Dendritic cell treated with granulocyte-macrophage colony-stimulating factor and Interleukin-4, amounts not matched to agents 40 ng/mL and 50 ng/mL, for 4 days (primary cell): ENCODE measurements around the gene SYCN.

Source experiments
- H3K27ac Mint-ChIP-seq: one replicate; pipeline ENCODE4 v1.8.0; 2022; ENCODE audit warnings: mild to moderate bottlenecking, mixed read lengths
- H3K27me3 Mint-ChIP-seq: one replicate; pipeline ENCODE4 v1.8.0; 2022; ENCODE audit warnings: mild to moderate bottlenecking, mixed read lengths
- H3K36me3 Mint-ChIP-seq: one replicate; pipeline ENCODE4 v1.8.0; 2022; ENCODE audit warnings: low read depth, mixed read lengths
- H3K4me1 Mint-ChIP-seq: one replicate; pipeline ENCODE4 v1.8.0; 2022; ENCODE audit warnings: low read depth, mixed read lengths
- H3K4me3 Mint-ChIP-seq: one replicate; pipeline ENCODE4 v1.8.0; 2022; ENCODE audit warnings: mild to moderate bottlenecking, moderate library complexity, mixed read lengths
- H3K9me3 Mint-ChIP-seq: one replicate; pipeline ENCODE4 v1.8.0; 2022; ENCODE audit warnings: mixed read lengths
- intact Hi-C: fragments of 100-400 bp; cut with micrococcal nuclease; formaldehyde crosslinking; loops from one replicate; pipeline ENCODE4 v1.15.0; 2022

SYCN gene

GRCh38 chr19:39211731-39212374, 7.8 kb upstream of the SYCN start:
- H3K27me3 Mint-ChIP-seq, result peaks cover 7% of the 10 kb centered on the region
- no peaks in the 10 kb centered on the region for H3K4me1 Mint-ChIP-seq
- H3K4me3 Mint-ChIP-seq, result no peak overlapping the region
- H3K9me3 Mint-ChIP-seq, result no peaks in the 10 kb centered on the region
- no peak overlapping the region for H3K27ac Mint-ChIP-seq
- H3K36me3 Mint-ChIP-seq, result no peaks in the 10 kb centered on the region
- intact Hi-C loops, result loop anchor here (1.0 kb wide), 1 partner anchor 116 kb away; no protein-coding TSS in a partner anchor

GRCh38 chr19:39209196-39209595, 5.1 kb upstream of the SYCN start:
- no peak overlapping the region for H3K27ac Mint-ChIP-seq
- no peaks in the 10 kb centered on the region for H3K9me3 Mint-ChIP-seq
- no peaks in the 10 kb centered on the region for H3K36me3 Mint-ChIP-seq
- intact Hi-C loops, result no loop called here
- H3K27me3 Mint-ChIP-seq, result peaks cover 22% of the 10 kb centered on the region
- H3K4me3 Mint-ChIP-seq, result no peak overlapping the region
- H3K4me1 Mint-ChIP-seq, result no peaks in the 10 kb centered on the region

- no peaks in the 10 kb centered on the region for H3K4me1 Mint-ChIP-seq
- peaks cover 30% of the 10 kb centered on the region for H3K27me3 Mint-ChIP-seq
- no peak overlapping the region for H3K4me3 Mint-ChIP-seq
- no peaks in the 10 kb centered on the region for H3K36me3 Mint-ChIP-seq
- intact Hi-C loops, result no loop called here
- H3K9me3 Mint-ChIP-seq, result no peaks in the 10 kb centered on the region
- H3K27ac Mint-ChIP-seq, result no peak overlapping the region
Measured at GRCh38 chr19:39208175-39208795, 4.2 kb upstream of the SYCN start.

GRCh38 chr19:39207293-39207836, 3.3 kb upstream of the SYCN start:
- no peaks in the 10 kb centered on the region for H3K4me1 Mint-ChIP-seq
- no peaks in the 10 kb centered on the region for H3K9me3 Mint-ChIP-seq
- H3K36me3 Mint-ChIP-seq, result no peaks in the 10 kb centered on the region
- no peak overlapping the region for H3K27ac Mint-ChIP-seq
- H3K27me3 Mint-ChIP-seq, result peaks cover 39% of the 10 kb centered on the region
- intact Hi-C loops, result no loop called here
- H3K4me3 Mint-ChIP-seq, result no peak overlapping the region

- Mint-ChIP-seq H3K9me3 (no peaks in the 10 kb centered on the region), H3K4me1 (no peaks in the 10 kb centered on the region), H3K4me3 (no peak overlapping the region), H3K27me3 (peaks cover 50% of the 10 kb centered on the region), H3K27ac (no peak overlapping the region), H3K36me3 (no peaks in the 10 kb centered on the region)
- intact Hi-C loops, result no loop called here
Measured at GRCh38 chr19:39206122-39206521, 2.1 kb upstream of the SYCN start.

GRCh38 chr19:39205449-39205764, 1.3 kb upstream of the SYCN start:
- no peaks in the 10 kb centered on the region for H3K36me3 Mint-ChIP-seq
- H3K4me3 Mint-ChIP-seq, result no peak overlapping the region
- H3K9me3 Mint-ChIP-seq, result no peaks in the 10 kb centered on the region
- H3K4me1 Mint-ChIP-seq, result no peaks in the 10 kb centered on the region
- peaks cover 53% of the 10 kb centered on the region for H3K27me3 Mint-ChIP-seq
- intact Hi-C loops, result no loop called here
- no peak overlapping the region for H3K27ac Mint-ChIP-seq

- Mint-ChIP-seq H3K27me3 (peaks cover 73% of the 10 kb centered on the region), H3K4me1 (no peaks in the 10 kb centered on the region), H3K4me3 (no peak overlapping the region), H3K27ac (no peak overlapping the region), H3K36me3 (no peaks in the 10 kb centered on the region), H3K9me3 (no peaks in the 10 kb centered on the region)
- intact Hi-C loops, result no loop called here
Measured at GRCh38 chr19:39202998-39203355, 1.1 kb downstream of the SYCN start.

- H3K9me3 Mint-ChIP-seq, result no peaks in the 10 kb centered on the region
- intact Hi-C loops, result no loop called here
- no peaks in the 10 kb centered on the region for H3K36me3 Mint-ChIP-seq
- H3K27ac Mint-ChIP-seq, result no peak overlapping the region
- peaks cover 86% of the 10 kb centered on the region for H3K27me3 Mint-ChIP-seq
- H3K4me3 Mint-ChIP-seq, result no peak overlapping the region
- peaks cover 5% of the 10 kb centered on the region for H3K4me1 Mint-ChIP-seq
Measured at GRCh38 chr19:39200803-39201115, 3.3 kb downstream of the SYCN start.

GRCh38 chr19:39200066-39200802, 3.8 kb downstream of the SYCN start:
- no peak overlapping the region for H3K4me3 Mint-ChIP-seq
- H3K36me3 Mint-ChIP-seq, result no peaks in the 10 kb centered on the region
- peaks cover 87% of the 10 kb centered on the region for H3K27me3 Mint-ChIP-seq
- intact Hi-C loops, result no loop called here
- H3K4me1 Mint-ChIP-seq, result peaks cover 5% of the 10 kb centered on the region
- no peaks in the 10 kb centered on the region for H3K9me3 Mint-ChIP-seq
- no peak overlapping the region for H3K27ac Mint-ChIP-seq

- intact Hi-C loops, result no loop called here
- Mint-ChIP-seq H3K36me3 (no peaks in the 10 kb centered on the region), H3K4me1 (peaks cover 5% of the 10 kb centered on the region)
Measured at GRCh38 chr19:39199025-39199424, 5.0 kb downstream of the SYCN start.

GRCh38 chr19:39197808-39198207, 6.3 kb downstream of the SYCN start:
- intact Hi-C loops, result no loop called here
- peaks cover 79% of the 10 kb centered on the region for H3K27me3 Mint-ChIP-seq
- H3K9me3 Mint-ChIP-seq, result no peaks in the 10 kb centered on the region
- no peak overlapping the region for H3K4me3 Mint-ChIP-seq
- H3K36me3 Mint-ChIP-seq, result no peaks in the 10 kb centered on the region
- no peak overlapping the region for H3K27ac Mint-ChIP-seq
- H3K4me1 Mint-ChIP-seq, result peaks cover 5% of the 10 kb centered on the region

More at GRCh38 chr19:39199025-39199424, 5.0 kb downstream of the SYCN start:
- H3K27ac Mint-ChIP-seq, result no peak overlapping the region
- H3K27me3 Mint-ChIP-seq, result peaks cover 84% of the 10 kb centered on the region
- no peaks in the 10 kb centered on the region for H3K9me3 Mint-ChIP-seq
- no peak overlapping the region for H3K4me3 Mint-ChIP-seq

- peaks cover 5% of the 10 kb centered on the region for H3K4me1 Mint-ChIP-seq
- intact Hi-C loops, result no loop called here
- no peak within 1 kb of the TSS for H3K27ac Mint-ChIP-seq
- H3K27me3 Mint-ChIP-seq, result peaks cover 72% of the 10 kb centered on the region
- H3K36me3 Mint-ChIP-seq, result no peaks in the 10 kb centered on the region
- no peaks in the 10 kb centered on the region for H3K9me3 Mint-ChIP-seq
- H3K4me3 Mint-ChIP-seq, result no peak within 1 kb of the TSS
Measured at GRCh38 chr19:39196860-39197562, 7.1 kb downstream of the SYCN start, which contains the start of gene NCCRP1. TSS of gene NCCRP1 (plus strand) at chr19:39196964. CDS start at chr19:39196983, 19 bp downstream.

- no peak overlapping the region for H3K27ac Mint-ChIP-seq
- H3K4me3 Mint-ChIP-seq, result no peak overlapping the region
- H3K9me3 Mint-ChIP-seq, result no peaks in the 10 kb centered on the region
- H3K36me3 Mint-ChIP-seq, result no peaks in the 10 kb centered on the region
- H3K4me1 Mint-ChIP-seq, result peaks cover 5% of the 10 kb centered on the region
- peaks cover 65% of the 10 kb centered on the region for H3K27me3 Mint-ChIP-seq
- intact Hi-C loops, result no loop called here
Measured at GRCh38 chr19:39196320-39196719, 7.7 kb downstream of the SYCN start.

GRCh38 chr19:39195755-39196154, 8.3 kb downstream of the SYCN start:
- Mint-ChIP-seq H3K9me3 (no peaks in the 10 kb centered on the region), H3K27me3 (peaks cover 61% of the 10 kb centered on the region), H3K36me3 (no peaks in the 10 kb centered on the region), H3K4me3 (no peak overlapping the region), H3K4me1 (peaks cover 5% of the 10 kb centered on the region), H3K27ac (no peak overlapping the region)
- intact Hi-C loops, result no loop called here
